Prostate gland (tissue), 2 donors: Measurements from ENCODE around the gene KIF26B. TPM values are rescaled to one million over a fixed set of nuclear protein-coding genes. Genes with fewer than 3 reads are reported as not detected.
"Not testable (repeated sequence)": the region's sequence is repeated elsewhere in the genome, so short reads cannot be mapped to it uniquely, and the experiment has no call there.

Experiments used
- DNase-seq: peaks from one replicate; pipeline ENCODE4 v3.0.0-alpha.2; 2019; ENCODE audit warnings: low spot score
- H3K27ac ChIP-seq, 2 donors: fragments of 200-600 bp; sonication (generic); 2 replicates each; pipeline ENCODE4 v1.5.1; 2017 to 2019
- H3K27me3 ChIP-seq: fragments of 200-600 bp; sonication (generic); replicated peaks from 2 replicates; pipeline ENCODE4 v1.5.1; 2019; ENCODE audit not compliant: insufficient read depth
- H3K36me3 ChIP-seq, 2 donors: fragments of 200-600 bp; sonication (generic); 1 replicate in 1 of 2; 2 replicates in 1 of 2; pipeline versions ENCODE4 v1.5.1 to v1.8.1; 2017 to 2019
- H3K4me1 ChIP-seq: fragments of 200-600 bp; sonication (generic); replicated peaks from 2 replicates; pipeline ENCODE4 v1.5.1; 2019
- H3K4me3 ChIP-seq, 2 donors: fragments of 200-600 bp; sonication (generic); 2 replicates each; pipeline ENCODE4 v1.5.1; 2017 to 2019
- H3K9me3 ChIP-seq: fragments of 200-600 bp; sonication (generic); 2 replicates; pipeline ENCODE4 v1.5.1; 2017
- POLR2A ChIP-seq: fragments of 450-650 bp; IDR thresholded peaks from one replicate; pipeline ENCODE4 v1.6.1; 2016; ENCODE audit warnings: antibody characterized with exemption, mild to moderate bottlenecking
- POLR2AphosphoS5 ChIP-seq: sonication (generic); formaldehyde crosslinking; IDR thresholded peaks from one replicate; pipeline ENCODE4 v1.6.1; 2017; ENCODE audit warnings: antibody characterized with exemption
- WGBS: methylation state at CpG from one replicate; pipeline ENCODE4 v1.1.5; 2018; 5-methylcytosine and 5-hydroxymethylcytosine counted together
- intact Hi-C: fragments of 100-400 bp; cut with DNase I; formaldehyde crosslinking; loops from one replicate; pipeline ENCODE4 v1.14.2; 2022
- total RNA-seq, 2 donors: library from RNA; depleted of rRNA; stranded (reverse); fragments of >200 nt; gene quantifications; one replicate each; pipeline ENCODE4 v1.1.0, GENCODE V29; 2016
- TF ChIP-seq, protein P1 (sequence below), 4 experiments: fragments of 200-600 bp in 2 of 4; fragments of 450-650 bp in 2 of 4; sonication (generic) in 2 of 4; IDR thresholded peaks; 1 replicate in 3 of 4; 2 replicates in 1 of 4; pipeline ENCODE4 v1.5.1; 2016 to 2019; ENCODE audit warnings: antibody characterized with exemption in 4 of 4, mild to moderate bottlenecking in 2 of 4, moderate library complexity in 2 of 4

Gene KIF26B
- total RNA-seq, 2 donors from 2014 or later = 3.3 to 3.8 TPM

DNA sequence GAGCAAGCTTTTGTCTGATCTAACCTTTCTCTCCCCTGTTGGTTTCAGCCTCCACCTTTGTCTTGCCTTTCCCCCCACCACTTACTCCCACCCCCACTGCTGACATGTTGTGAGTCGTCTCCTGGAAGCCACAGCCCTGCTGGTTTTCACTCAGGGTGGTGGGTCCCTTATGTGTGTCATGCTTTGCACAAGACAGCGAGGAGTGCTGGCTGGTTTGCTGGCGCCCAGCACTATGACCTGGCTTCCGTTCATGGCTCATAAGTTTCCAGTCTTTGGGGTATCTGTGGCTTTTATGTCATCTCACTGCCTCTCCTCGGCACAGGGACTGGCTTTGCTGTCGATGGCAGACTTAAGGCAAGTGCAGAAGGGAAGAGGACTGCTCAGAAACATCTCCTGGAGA is 177.7 kb downstream of the KIF26B start:
- no peak for DNase-seq
- intact Hi-C loops = no loop called here
- no peaks in the 10 kb centered on the region for H3K36me3 ChIP-seq
- H3K4me1 ChIP-seq = no peaks in the 10 kb centered on the region
- H3K27me3 ChIP-seq = no peaks in the 10 kb centered on the region
- 78% methylated on average over 6 of the region's 6 CpGs for WGBS
- no peak overlapping the region for H3K27ac ChIP-seq
- H3K4me3 ChIP-seq = no peak overlapping the region
- no peaks in the 10 kb centered on the region for H3K9me3 ChIP-seq
- TF ChIP-seq POLR2A = no peak

DNA sequence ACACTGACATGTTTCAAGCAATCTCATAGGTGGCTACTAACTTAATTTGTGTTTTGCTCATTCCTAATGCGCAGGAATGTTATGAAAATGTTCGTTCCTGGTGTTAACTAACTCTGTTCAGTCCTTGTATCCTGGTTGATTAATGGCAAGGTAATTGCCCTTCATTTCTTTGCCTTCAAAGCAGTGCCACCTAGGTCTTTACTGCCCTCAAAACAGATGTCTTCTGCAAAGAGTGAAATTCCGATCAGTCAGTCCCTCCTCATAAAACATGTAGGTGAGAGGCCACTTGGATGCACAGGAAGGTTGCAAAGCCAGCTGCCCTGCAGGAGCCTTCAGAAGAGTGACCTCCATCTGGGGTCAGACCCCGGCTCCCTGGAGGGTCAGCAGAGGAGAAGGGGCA is 179.4 kb downstream of the KIF26B start:
- Histone ChIP-seq H3K4me1 (no peaks in the 10 kb centered on the region), H3K27me3 (no peaks in the 10 kb centered on the region), H3K36me3 (no peaks in the 10 kb centered on the region), H3K4me3 (no peak overlapping the region), H3K9me3 (no peaks in the 10 kb centered on the region), H3K27ac (no peak overlapping the region)
- intact Hi-C loops = no loop called here
- TF ChIP-seq POLR2AphosphoS5 (no peak), POLR2A (no peak)
- TF ChIP-seq, protein P1, sequence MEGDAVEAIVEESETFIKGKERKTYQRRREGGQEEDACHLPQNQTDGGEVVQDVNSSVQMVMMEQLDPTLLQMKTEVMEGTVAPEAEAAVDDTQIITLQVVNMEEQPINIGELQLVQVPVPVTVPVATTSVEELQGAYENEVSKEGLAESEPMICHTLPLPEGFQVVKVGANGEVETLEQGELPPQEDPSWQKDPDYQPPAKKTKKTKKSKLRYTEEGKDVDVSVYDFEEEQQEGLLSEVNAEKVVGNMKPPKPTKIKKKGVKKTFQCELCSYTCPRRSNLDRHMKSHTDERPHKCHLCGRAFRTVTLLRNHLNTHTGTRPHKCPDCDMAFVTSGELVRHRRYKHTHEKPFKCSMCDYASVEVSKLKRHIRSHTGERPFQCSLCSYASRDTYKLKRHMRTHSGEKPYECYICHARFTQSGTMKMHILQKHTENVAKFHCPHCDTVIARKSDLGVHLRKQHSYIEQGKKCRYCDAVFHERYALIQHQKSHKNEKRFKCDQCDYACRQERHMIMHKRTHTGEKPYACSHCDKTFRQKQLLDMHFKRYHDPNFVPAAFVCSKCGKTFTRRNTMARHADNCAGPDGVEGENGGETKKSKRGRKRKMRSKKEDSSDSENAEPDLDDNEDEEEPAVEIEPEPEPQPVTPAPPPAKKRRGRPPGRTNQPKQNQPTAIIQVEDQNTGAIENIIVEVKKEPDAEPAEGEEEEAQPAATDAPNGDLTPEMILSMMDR (IDR thresholded peaks at IDR 0.05) = no peak
- DNase-seq = no peak
- WGBS = 92% methylated on average over 4 of the region's 4 CpGs

DNA sequence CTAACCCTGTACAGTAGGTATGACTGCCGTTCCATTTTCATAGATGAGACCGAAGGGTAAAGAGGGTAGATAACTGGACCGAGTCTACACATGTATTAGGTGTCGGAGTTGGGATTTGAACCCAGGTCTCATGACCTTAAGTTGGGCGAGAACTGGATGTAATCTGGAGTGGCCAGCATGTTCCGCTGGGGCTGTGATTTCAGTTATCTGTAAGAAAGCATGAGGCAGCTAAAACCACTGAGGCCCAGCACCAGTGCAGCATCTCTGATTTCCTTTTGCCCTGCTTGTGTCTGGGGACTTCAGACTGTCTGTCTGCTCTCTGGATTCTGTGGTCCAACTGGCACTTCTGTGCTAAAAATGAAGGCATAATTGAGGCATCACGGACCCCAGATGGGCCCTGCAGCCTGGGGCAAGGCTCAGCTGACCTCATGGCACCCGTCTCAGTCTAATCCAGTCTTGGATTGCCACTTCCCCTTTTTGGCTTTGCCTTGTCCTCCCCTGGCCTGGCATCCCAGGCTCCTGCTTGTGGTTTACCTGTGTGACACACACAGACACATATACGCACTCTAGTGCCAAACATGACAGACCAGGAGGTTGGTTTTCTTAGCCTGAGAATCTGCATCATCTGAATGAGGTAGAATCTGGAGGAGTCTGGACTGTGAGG is 180.2 kb downstream of the KIF26B start:
- intact Hi-C loops = no loop called here
- 96% methylated on average over 9 of the region's 9 CpGs for WGBS
- DNase-seq = no peak
- TF ChIP-seq, protein P1 (IDR thresholded peaks at IDR 0.05) = no peak
- TF ChIP-seq POLR2AphosphoS5 = no peak
- no peak for TF ChIP-seq POLR2A
- Histone ChIP-seq H3K36me3 (no peaks in the 10 kb centered on the region), H3K27me3 (no peaks in the 10 kb centered on the region), H3K9me3 (no peaks in the 10 kb centered on the region), H3K4me3 (no peak overlapping the region), H3K4me1 (no peaks in the 10 kb centered on the region), H3K27ac (no peak overlapping the region)

DNA sequence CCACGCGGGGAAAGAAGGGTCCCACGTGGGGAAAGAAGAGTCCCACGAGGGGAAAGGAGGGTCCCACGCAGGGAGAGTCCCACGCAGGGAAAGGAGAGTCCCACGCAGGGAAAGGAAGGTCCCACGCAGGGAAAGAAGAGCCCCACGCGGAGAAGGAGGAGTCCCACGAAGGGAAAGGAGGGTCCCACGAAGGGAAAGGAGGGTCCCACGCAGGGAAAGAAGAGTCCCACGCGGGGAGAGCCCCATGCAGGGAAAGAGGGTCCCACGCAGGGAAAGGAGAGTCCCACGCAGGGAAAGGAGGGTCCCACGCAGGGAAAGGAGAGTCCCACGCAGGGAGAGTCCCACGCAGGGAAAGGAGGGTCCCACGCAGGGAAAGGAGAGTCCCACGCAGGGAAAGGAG is 180.9 kb downstream of the KIF26B start:
- DNase-seq, intact Hi-C loops, H3K4me3 ChIP-seq, H3K36me3 ChIP-seq, H3K27me3 ChIP-seq, H3K27ac ChIP-seq, H3K4me1 ChIP-seq, H3K9me3 ChIP-seq: not testable (repeated sequence)
- WGBS = 88% methylated on average over 22 of the region's 22 CpGs

DNA sequence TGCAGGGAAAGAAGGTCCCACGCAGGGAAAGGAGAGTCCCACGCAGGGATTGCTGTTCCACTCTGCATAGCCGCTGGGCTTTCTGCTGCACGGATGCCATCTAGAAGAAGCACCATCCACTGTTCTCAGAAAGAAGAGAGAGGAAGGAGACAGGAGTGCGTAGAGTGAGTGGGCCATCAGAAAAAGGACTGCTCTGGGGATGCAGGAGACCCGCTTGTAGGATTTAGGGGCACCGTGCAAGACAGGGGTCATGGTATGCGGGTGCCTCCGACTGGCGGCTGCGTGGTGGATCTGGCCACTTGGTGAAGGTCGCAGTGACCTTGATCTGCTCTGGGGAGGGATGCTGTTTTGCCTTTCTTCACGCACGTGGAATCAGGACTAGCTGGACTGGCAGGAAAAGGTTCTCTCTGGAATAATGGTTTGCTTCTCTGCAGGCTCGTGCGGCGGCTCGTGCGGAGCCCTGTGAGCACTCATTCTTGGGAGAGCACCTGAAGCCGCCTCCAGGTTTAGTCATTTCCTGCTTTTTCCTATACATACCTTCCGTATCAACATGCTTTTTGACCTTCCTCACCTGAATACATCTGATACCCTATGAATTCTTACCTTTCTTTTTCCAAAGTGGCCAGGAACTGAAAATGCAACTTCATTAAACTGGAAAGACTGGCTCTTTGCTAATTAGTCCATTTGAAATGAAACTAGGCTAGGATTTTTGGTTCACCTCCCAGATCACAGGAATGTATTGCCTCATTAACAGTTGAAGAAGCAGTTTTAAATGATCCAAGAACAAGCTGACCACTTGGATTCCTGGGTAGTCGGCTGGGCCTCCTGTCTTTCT is 181.6 kb downstream of the KIF26B start:
- H3K27me3 ChIP-seq = no peaks in the 10 kb centered on the region
- DNase-seq = no peak
- intact Hi-C loops = no loop called here
- WGBS = 80% methylated on average over 22 of the region's 22 CpGs
- no peak overlapping the region for H3K27ac ChIP-seq
- H3K9me3 ChIP-seq = no peaks in the 10 kb centered on the region
- H3K36me3 ChIP-seq = no peaks in the 10 kb centered on the region
- H3K4me1 ChIP-seq = no peaks in the 10 kb centered on the region
- TF ChIP-seq, protein P1 (IDR thresholded peaks at IDR 0.05) = no peak
- H3K4me3 ChIP-seq = no peak overlapping the region

DNA sequence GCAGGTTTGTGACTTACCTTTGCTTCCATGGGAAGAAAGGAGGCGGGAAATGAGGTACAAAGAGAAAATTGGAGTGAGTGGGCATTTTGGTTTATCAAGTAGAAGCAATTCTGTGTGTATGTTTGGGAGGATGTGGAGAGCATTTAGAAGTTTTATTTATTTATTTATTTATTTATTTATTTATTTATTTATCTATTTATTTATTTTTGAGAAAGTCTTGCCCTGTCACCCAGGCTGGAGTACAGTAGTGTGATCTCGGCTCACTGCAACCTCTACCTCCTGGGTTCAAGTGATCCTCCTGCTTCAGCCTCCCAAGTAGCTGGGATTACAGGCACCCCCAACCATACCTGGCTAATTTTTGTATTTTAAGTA is 182.2 kb downstream of the KIF26B start:
- H3K27ac ChIP-seq, H3K4me1 ChIP-seq, H3K27me3 ChIP-seq, intact Hi-C loops, H3K36me3 ChIP-seq, H3K4me3 ChIP-seq, H3K9me3 ChIP-seq, DNase-seq: not testable (repeated sequence)
- WGBS = 94% methylated on average over 2 of the region's 2 CpGs
